Fibroblast of pulmonary artery (primary cell): ENCODE data around the gene MYOZ3.
A peak's percentile ranks its signal among the peaks of the same experiment; 100 is the strongest.

ENCODE experiments used
- DNase-seq: peaks from one replicate; pipeline ENCODE4 v3.0.0-alpha.2; 2010; ENCODE audit warnings: low read depth
- H3K4me3 ChIP-seq: replicated peaks from 2 replicates; pipeline ENCODE4 v1.5.1; 2011; ENCODE audit warnings: low read depth, mild to moderate bottlenecking, control low read depth, low read length, moderate library complexity
- TF ChIP-seq, protein P1 (sequence below): IDR thresholded peaks from 2 replicates; pipeline ENCODE4 v1.5.1; 2011; ENCODE audit warnings: mild to moderate bottlenecking, control low read depth, low read length, inconsistent platforms; ENCODE audit errors: missing control alignments

MYOZ3 gene

DNA sequence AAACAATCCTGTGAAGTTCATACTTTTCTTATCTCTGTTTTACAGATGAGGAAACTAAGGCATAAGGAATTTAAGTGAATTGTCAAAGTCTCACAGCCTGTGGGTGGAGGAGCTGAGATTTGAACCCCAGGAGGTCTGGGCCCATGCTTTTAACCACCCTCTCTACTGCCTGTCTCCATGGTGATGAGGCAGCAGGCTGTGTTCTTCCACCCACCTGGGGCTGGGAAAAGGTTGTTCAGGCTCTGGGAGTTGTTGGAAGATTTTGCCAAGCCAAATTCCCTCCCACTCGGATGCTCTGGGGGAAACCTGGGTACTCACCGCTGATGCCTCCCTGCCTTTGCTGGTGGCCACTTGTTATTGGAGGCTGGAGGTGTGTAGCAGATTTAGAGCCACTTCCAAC, 38.9 kb upstream of the MYOZ3 start:
- H3K4me3 ChIP-seq, result no peak overlapping the region
- TF ChIP-seq, protein P1, sequence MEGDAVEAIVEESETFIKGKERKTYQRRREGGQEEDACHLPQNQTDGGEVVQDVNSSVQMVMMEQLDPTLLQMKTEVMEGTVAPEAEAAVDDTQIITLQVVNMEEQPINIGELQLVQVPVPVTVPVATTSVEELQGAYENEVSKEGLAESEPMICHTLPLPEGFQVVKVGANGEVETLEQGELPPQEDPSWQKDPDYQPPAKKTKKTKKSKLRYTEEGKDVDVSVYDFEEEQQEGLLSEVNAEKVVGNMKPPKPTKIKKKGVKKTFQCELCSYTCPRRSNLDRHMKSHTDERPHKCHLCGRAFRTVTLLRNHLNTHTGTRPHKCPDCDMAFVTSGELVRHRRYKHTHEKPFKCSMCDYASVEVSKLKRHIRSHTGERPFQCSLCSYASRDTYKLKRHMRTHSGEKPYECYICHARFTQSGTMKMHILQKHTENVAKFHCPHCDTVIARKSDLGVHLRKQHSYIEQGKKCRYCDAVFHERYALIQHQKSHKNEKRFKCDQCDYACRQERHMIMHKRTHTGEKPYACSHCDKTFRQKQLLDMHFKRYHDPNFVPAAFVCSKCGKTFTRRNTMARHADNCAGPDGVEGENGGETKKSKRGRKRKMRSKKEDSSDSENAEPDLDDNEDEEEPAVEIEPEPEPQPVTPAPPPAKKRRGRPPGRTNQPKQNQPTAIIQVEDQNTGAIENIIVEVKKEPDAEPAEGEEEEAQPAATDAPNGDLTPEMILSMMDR, result no peak
- DNase-seq, result no peak

DNA sequence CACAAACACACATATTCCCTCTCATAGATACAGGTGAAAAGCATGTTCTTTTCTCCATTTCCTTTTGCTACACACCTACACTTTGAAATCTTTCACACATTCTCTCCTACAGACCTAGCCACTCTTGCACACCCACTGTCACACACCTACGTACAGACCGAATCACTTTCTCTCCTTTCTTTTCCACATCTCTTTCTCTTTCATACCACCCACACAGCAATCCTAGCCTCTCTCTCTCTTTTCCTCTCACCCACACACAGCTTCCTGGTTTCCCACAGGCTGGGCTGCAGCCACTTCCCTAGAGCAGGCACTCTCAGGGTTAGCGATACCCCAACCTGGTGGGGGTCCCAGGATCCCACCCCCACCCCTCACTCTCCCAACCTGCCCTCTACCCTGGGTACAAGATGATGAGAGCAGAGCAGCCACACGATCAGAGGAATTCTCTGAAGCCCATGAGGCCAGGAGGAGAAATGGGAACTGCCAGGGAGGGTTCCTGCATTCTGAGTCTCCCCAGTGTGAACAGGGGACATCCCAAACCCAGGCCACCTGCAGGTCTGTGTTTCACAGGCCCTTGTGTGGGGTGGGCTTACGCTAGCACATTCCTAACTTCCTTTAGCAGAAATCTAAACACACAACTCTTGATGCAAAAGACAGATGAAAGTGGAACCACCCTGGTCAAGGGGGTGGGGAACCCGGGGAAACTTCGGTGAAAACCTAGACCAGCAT, 37.7 kb upstream of the MYOZ3 start:
- TF ChIP-seq, protein P1, result no peak
- no peak overlapping the region for H3K4me3 ChIP-seq
- no peak for DNase-seq

DNA sequence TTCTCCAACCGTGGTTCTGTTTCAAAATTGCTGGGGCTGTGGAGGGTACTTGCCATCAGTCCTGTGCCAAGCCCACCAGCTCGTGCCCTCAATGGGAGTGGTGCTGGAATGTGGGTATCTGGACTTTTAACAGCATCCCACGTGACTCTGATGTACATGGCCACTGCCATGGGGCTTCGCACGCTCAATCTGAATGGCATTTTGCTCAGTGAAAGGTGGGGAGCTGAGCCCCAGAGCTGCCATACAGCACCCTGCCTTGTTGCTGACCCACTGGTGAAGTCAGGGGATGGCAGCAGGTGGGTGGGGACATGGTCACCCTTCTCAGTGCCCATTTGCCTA, 37.2 kb upstream of the MYOZ3 start:
- no peak for DNase-seq
- H3K4me3 ChIP-seq, result peak overlapping the region; percentile 45
- TF ChIP-seq, protein P1, result no peak

- DNase-seq, result no peak
- H3K4me3 ChIP-seq, result peak overlapping the region; percentile 85
- TF ChIP-seq, protein P1, result no peak
Observed at GRCh38 chr5:150624334-150625163, 36.5 kb upstream of the MYOZ3 start.

DNA sequence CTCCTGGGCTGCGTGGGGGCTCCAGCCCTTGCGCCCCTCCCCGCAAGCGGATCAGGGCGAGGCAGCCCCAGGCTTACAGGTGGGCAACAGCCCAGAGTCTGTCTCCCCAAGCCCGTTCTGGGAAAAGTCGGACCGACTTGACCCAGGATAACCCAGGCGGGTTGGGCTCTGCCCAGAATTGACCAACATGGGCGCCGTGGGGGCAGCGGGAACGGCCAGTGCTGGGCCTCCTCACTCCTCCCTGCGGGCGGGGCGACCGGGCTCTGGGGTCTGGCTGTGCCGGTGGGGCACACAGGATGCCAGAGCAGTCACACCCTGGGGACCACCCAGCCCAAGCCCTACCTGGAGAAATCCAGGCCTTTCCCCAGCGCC, 35.9 kb upstream of the MYOZ3 start:
- peak overlapping the region; percentile 85 for H3K4me3 ChIP-seq
- DNase-seq, result no peak
- TF ChIP-seq, protein P1, result no peak

GRCh38 chr5:150625831-150626746, 35.0 kb upstream of the MYOZ3 start:
- DNase-seq, result no peak
- TF ChIP-seq, protein P1, result no peak
- peak overlapping the region; percentile 85 for H3K4me3 ChIP-seq
